Left cardiac atrium (tissue), 4 donors: ENCODE measurements around the gene MUC22. TPM values are rescaled to one million over a fixed set of nuclear protein-coding genes. Genes with fewer than 3 reads are reported as not detected.
"Not testable (repeated sequence)": the region's sequence is repeated elsewhere in the genome, so short reads cannot be mapped to it uniquely, and the experiment has no call there.

Experiments used
- ATAC-seq, 2 donors: fragments of 200-7000 bp; cut with Tn5 transposase; one replicate each; pipeline ENCODE4 v1.9.1; 2020; ENCODE audit warnings: mild to moderate bottlenecking in 2 of 2, moderate library complexity in 2 of 2
- DNase-seq: peaks from one replicate; pipeline ENCODE4 v3.0.0-alpha.2; 2020
- intact Hi-C, 2 donors: fragments of 100-400 bp; cut with DNase I; formaldehyde crosslinking; loops; one replicate each; pipeline versions ENCODE4 v1.14.1 to v1.15.1; 2022 to 2023
- total RNA-seq, 2 donors: library from RNA; stranded (reverse); fragmentation: NEBNext Ultra II Directional; extraction: Animal tissue kit (Norgen Biotek cat#: 25700); gene quantifications; one replicate each; pipeline ENCODE4 v1.2.1, GENCODE V29; 2021
- donor health status: DM: no; HTN: yes; CAD: no.
- donor health status: DM: no; HTN: yes; CAD: no; lungs with severe emphysema.
- donor health status: DM: yes; HTN: yes; CAD: no.
- donor health status: Dilated cardiomyopathy.

Gene MUC22
- total RNA-seq, 2 donors from 2014 or later = 0.06 TPM; not detected in 1

GRCh38 chr6:31067028-31067427 is 56.8 kb downstream of the MUC22 start:
- intact Hi-C loops, ATAC-seq, DNase-seq: not testable (repeated sequence)

GRCh38 chr6:31067891-31068668 is 57.8 kb downstream of the MUC22 start:
- DNase-seq, intact Hi-C loops, ATAC-seq: not testable (repeated sequence)

GRCh38 chr6:31068669-31069340 is 58.5 kb downstream of the MUC22 start:
- peak; percentile 83 to 87 for ATAC-seq
- intact Hi-C loops = loop anchor here in 1 of 2 donors (1.0 kb wide), 1 partner anchor 154 kb away; no protein-coding TSS in a partner anchor
- DNase-seq = peak; percentile 75

- peak; percentile 41 for DNase-seq
- ATAC-seq = peak; percentile 89 to 94
- intact Hi-C loops = loop anchor here (5.0 to 10.0 kb wide), 2 partner anchors 243 to 246 kb away; no protein-coding TSS in a partner anchor
Measured at GRCh38 chr6:31070711-31071197, 60.5 kb downstream of the MUC22 start.

- DNase-seq (no peak), ATAC-seq (no peak)
- intact Hi-C loops = loop anchor here (5.0 to 10.0 kb wide), 2 partner anchors 247 to 250 kb away; no protein-coding TSS in a partner anchor
Measured at GRCh38 chr6:31074401-31074800, 64.1 kb downstream of the MUC22 start.

- ATAC-seq = no peak
- intact Hi-C loops = loop anchor here in 1 of 2 donors (10.0 kb wide), 1 partner anchor 251 kb away; no protein-coding TSS in a partner anchor
- no peak for DNase-seq
Measured at GRCh38 chr6:31075528-31075927, 65.3 kb downstream of the MUC22 start.

GRCh38 chr6:31076611-31077010 is 66.3 kb downstream of the MUC22 start:
- intact Hi-C loops = loop anchor here in 1 of 2 donors (10.0 kb wide), 1 partner anchor 252 kb away; no protein-coding TSS in a partner anchor
- ATAC-seq = no peak
- DNase-seq = no peak

GRCh38 chr6:31079656-31080261 is 69.5 kb downstream of the MUC22 start:
- intact Hi-C loops = loop anchor here in 1 of 2 donors (10.0 kb wide), 1 partner anchor 255 kb away; no protein-coding TSS in a partner anchor
- DNase-seq (peak; percentile 65), ATAC-seq (peak; percentile 70 to 79)

GRCh38 chr6:31081872-31082271 is 71.6 kb downstream of the MUC22 start:
- ATAC-seq (no peak), DNase-seq (no peak)
- intact Hi-C loops = no loop called here

GRCh38 chr6:31083742-31084354 is 73.6 kb downstream of the MUC22 start:
- peak; percentile 16 to 62 for ATAC-seq
- intact Hi-C loops = no loop called here
- no peak for DNase-seq

Other genes with a start within 250 kb of the MUC22 start
- gene DDR1, start 126.0 kb upstream of the MUC22 start, total RNA-seq = 10 to 100 TPM; 58.4 to 60.2 TPM
- gene GTF2H4, start 102.3 kb upstream of the MUC22 start, total RNA-seq = 10 to 100 TPM; 24.4 to 25.3 TPM
- gene VARS2, start 96.2 kb upstream of the MUC22 start, total RNA-seq = 10 to 100 TPM; 14.0 to 18.7 TPM
- not detected for gene SFTA2, start 78.3 kb upstream of the MUC22 start, total RNA-seq
- not detected for gene MUCL3, start 69.5 kb upstream of the MUC22 start, total RNA-seq
- gene MUC21, start 26.8 kb upstream of the MUC22 start, total RNA-seq = not detected
- gene C6orf15, start 102.1 kb downstream of the MUC22 start, total RNA-seq = not detected
- 1 to 10 TPM; 1.1 to 1.9 TPM for gene PSORS1C1, start 104.3 kb downstream of the MUC22 start, total RNA-seq
- gene CDSN, start 110.0 kb downstream of the MUC22 start, total RNA-seq = under 1 TPM in 1 of 2 donors, not detected in 1; 0.10 TPM
- gene PSORS1C2, start 128.6 kb downstream of the MUC22 start, total RNA-seq = not detected
- gene CCHCR1, start 147.3 kb downstream of the MUC22 start, total RNA-seq = 10 to 100 TPM; 10.4 to 11.0 TPM
- 1 to 10 TPM; 2.2 to 8.3 TPM for gene TCF19, start 148.1 kb downstream of the MUC22 start, total RNA-seq
- gene POU5F1, start 160.2 kb downstream of the MUC22 start, total RNA-seq = under 1 TPM; 0.71 to 0.86 TPM